ENCODE results near the gene UAP1L1. TPM values are rescaled to one million over a fixed set of nuclear protein-coding genes. Genes with fewer than 3 reads are reported as not detected.

Gene UAP1L1
- total and polyA plus RNA-seq, 11 donors, result 3.9 to 15.1 (median 9.4) TPM

DNA sequence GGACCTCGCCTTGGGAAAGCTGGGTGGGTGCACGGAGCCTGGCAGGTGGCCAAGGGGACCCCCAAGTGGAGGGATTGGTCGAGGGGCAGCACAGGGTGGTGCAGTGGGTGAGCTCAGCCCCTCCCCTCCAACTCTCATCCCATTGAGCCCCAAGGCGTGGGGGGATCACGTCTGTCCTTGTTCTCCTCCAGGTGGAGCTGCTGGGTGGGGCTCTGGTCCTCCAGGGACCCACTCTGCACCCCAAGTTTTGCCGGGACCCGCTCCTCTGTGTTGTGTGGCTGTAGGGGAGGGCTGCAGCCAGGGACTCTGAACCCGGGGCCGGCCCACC, 41.8 kb upstream of the UAP1L1 start:
- Histone ChIP-seq H3K27ac (no peak overlapping the region), H3K27me3 (no peaks in the 10 kb centered on the region), H3K36me3 (peaks cover 0 to 35% (median 26%) of the 10 kb centered on the region in 9 donors), H3K4me3 (peak overlapping the region in 1 of 12 donors; percentile 27), H3K4me1 (peaks cover 0 to 46% (median 11%) of the 10 kb centered on the region in 12 donors), H3K9me3 (no peaks in the 10 kb centered on the region)
- TF ChIP-seq, protein P1, sequence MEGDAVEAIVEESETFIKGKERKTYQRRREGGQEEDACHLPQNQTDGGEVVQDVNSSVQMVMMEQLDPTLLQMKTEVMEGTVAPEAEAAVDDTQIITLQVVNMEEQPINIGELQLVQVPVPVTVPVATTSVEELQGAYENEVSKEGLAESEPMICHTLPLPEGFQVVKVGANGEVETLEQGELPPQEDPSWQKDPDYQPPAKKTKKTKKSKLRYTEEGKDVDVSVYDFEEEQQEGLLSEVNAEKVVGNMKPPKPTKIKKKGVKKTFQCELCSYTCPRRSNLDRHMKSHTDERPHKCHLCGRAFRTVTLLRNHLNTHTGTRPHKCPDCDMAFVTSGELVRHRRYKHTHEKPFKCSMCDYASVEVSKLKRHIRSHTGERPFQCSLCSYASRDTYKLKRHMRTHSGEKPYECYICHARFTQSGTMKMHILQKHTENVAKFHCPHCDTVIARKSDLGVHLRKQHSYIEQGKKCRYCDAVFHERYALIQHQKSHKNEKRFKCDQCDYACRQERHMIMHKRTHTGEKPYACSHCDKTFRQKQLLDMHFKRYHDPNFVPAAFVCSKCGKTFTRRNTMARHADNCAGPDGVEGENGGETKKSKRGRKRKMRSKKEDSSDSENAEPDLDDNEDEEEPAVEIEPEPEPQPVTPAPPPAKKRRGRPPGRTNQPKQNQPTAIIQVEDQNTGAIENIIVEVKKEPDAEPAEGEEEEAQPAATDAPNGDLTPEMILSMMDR (IDR thresholded peaks at IDR 0.05), result peak in 6 of 12 donors; percentile 3 to 36 (median 28)
- no peak for TF ChIP-seq POLR2A (IDR thresholded peaks at IDR 0.05)
- intact Hi-C loops (cut with DNase I), result loop anchor here (1.0 to 10.0 kb wide), 11 partner anchors 87 to 249 kb away; partner anchors contain the start of genes PHPT1 (in 3 of the 10), AJM1 (in 2 of the 10), C8G (in 2 of the 10) and FBXW5 (in 1 of the 10)
- DNase-seq (no peak), ATAC-seq (peak in 2 of 4 donors; percentile 12 to 13)
- WGBS, 4 donors, result 21 to 27% (median 23%) methylated on average over 6 to 9 of the region's 9 CpGs

DNA sequence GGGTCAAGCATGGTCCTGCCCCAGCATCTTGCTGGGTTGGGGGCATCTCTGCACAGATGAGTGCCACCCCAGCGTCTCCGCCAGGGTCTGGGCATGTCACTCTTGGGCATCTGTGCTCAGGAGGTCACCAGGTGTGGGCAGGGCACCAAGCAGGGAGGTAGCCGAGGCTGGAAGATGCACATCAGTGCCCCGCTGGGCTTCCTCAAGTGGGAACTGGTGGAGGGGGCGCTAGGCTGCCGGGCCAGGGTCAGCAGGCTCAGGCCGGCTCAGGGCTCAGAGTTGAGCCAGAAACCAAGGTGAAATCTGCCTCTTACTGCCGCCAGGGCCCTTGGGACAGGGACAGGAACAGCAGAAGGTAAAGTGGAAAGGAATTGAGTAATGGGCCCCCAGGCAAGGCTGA, 41.4 kb upstream of the UAP1L1 start:
- Histone ChIP-seq H3K36me3 (peaks cover 0 to 39% (median 30%) of the 10 kb centered on the region in 9 donors), H3K4me1 (peaks cover 0 to 42% (median 11%) of the 10 kb centered on the region in 12 donors), H3K27me3 (no peaks in the 10 kb centered on the region), H3K27ac (no peak overlapping the region), H3K4me3 (no peak overlapping the region), H3K9me3 (no peaks in the 10 kb centered on the region)
- DNase-seq, result no peak
- intact Hi-C loops (cut with DNase I), result loop anchor here (1.0 to 10.0 kb wide), 11 partner anchors 87 to 249 kb away; partner anchors contain the start of genes PHPT1 (in 3 of the 10), AJM1 (in 2 of the 10), C8G (in 2 of the 10) and FBXW5 (in 1 of the 10)
- WGBS, 4 donors, result 70 to 86% (median 74%) methylated on average over 8 of the region's 8 CpGs
- no peak for TF ChIP-seq POLR2A (IDR thresholded peaks at IDR 0.05)
- TF ChIP-seq, protein P1 (IDR thresholded peaks at IDR 0.05), result no peak
- ATAC-seq, result no peak

DNA sequence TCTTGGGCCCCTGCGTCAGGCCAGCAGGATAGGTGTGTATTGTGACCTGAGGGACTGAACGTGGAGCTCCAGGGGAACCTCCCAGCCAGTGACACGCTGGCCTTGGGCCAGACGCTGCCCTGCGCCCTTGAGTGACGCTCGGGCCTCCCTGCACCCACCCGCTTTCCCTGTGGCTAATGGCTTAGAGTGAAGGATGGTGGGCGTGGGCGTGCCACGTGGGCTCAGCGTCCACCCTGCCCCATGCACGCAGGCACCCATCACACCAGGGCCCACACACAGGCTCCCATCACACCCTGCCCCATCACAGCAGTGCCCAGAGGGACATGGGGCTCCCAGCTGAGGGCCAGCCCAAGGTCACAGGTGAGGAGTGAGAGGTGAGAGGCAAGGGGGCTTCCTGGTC, 40.3 kb upstream of the UAP1L1 start:
- Histone ChIP-seq H3K4me3 (no peak overlapping the region), H3K36me3 (peaks cover 0 to 48% (median 36%) of the 10 kb centered on the region in 9 donors), H3K4me1 (peaks cover 0 to 37% (median 17%) of the 10 kb centered on the region in 12 donors), H3K27ac (no peak overlapping the region), H3K9me3 (no peaks in the 10 kb centered on the region), H3K27me3 (no peaks in the 10 kb centered on the region)
- DNase-seq, result no peak
- 74 to 81% (median 80%) methylated on average over 12 to 13 of the region's 13 CpGs for WGBS, 4 donors
- TF ChIP-seq, protein P1 (IDR thresholded peaks at IDR 0.05), result no peak
- no peak for TF ChIP-seq POLR2A (IDR thresholded peaks at IDR 0.05)
- intact Hi-C loops (cut with DNase I), result loop anchor here in 4 of 10 donors (2.0 to 10.0 kb wide), 4 partner anchors 90 to 192 kb away; partner anchors contain the start of genes PHPT1 (in 3 of the 4), AJM1 (in 2 of the 4) and C8G (in 1 of the 4)
- ATAC-seq, result no peak

DNA sequence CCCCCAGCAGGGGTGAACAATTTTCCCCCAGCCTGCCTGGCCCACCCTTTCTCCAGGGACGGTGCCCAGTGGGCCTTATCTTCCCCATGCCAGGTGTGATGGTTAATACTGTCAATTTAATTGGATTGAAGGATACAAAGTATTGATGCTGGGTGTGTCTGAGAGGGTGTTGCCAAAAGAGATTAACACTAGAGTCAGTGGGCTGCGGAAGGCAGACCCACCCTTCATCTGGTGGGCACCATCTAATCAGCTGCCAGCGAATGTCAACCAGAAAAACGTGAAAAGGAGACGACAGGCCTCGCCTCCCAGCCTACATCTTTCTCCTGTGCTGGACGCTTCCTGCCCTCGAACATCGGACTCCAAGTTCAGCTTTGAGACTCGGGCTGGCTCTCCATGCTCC, 39.8 kb upstream of the UAP1L1 start:
- no peak overlapping the region for H3K27ac ChIP-seq
- intact Hi-C loops (cut with DNase I), result loop anchor here in 4 of 10 donors (2.0 to 10.0 kb wide), 4 partner anchors 90 to 193 kb away; partner anchors contain the start of genes PHPT1 (in 3 of the 4), AJM1 (in 2 of the 4) and C8G (in 1 of the 4)
- peaks cover 0 to 33% (median 18%) of the 10 kb centered on the region in 12 donors for H3K4me1 ChIP-seq
- DNase-seq, result no peak
- ATAC-seq, result no peak
- peaks cover 0 to 49% (median 38%) of the 10 kb centered on the region in 9 donors for H3K36me3 ChIP-seq
- no peaks in the 10 kb centered on the region for H3K9me3 ChIP-seq
- no peaks in the 10 kb centered on the region for H3K27me3 ChIP-seq
- H3K4me3 ChIP-seq, result no peak overlapping the region
- 83 to 94% (median 88%) methylated on average over 10 of the region's 10 CpGs for WGBS, 4 donors
- TF ChIP-seq, protein P1 (IDR thresholded peaks at IDR 0.05), result no peak
- no peak for TF ChIP-seq POLR2A (IDR thresholded peaks at IDR 0.05)
